RWPE1 (cell line): ENCODE measurements around the gene SRRM2.
A peak's percentile ranks its signal among the peaks of the same experiment; 100 is the strongest.

ENCODE experiments used
- CTCF ChIA-PET: fragments of 350-600 bp; sonication (Branson Sonifier 250); formaldehyde crosslinking; extraction: SDS; loops from one replicate; lab custom pipeline; 2021; lab: Yijun Ruan, JAX
- POLR2A ChIA-PET: fragments of 400-600 bp; formaldehyde crosslinking; extraction: SDS; loops from one replicate; lab custom pipeline; 2020; ENCODE audit warnings: antibody characterized with exemption; ENCODE audit not compliant: low non-redundant PET; lab: Yijun Ruan, JAX
- DNase-seq: peaks from one replicate; pipeline ENCODE4 v3.0.0; 2012; ENCODE audit warnings: low spot score
- H3K27ac ChIP-seq: fragments of 450-650 bp; 2 replicates; pipeline ENCODE4 v1.5.1; 2017
- TF ChIP-seq, protein P1 (sequence below): fragments of 450-650 bp; conservative IDR thresholded peaks from 2 replicates; pipeline ENCODE4 v1.5.1; 2017; ENCODE audit warnings: low read depth, mild to moderate bottlenecking

SRRM2 gene

DNA sequence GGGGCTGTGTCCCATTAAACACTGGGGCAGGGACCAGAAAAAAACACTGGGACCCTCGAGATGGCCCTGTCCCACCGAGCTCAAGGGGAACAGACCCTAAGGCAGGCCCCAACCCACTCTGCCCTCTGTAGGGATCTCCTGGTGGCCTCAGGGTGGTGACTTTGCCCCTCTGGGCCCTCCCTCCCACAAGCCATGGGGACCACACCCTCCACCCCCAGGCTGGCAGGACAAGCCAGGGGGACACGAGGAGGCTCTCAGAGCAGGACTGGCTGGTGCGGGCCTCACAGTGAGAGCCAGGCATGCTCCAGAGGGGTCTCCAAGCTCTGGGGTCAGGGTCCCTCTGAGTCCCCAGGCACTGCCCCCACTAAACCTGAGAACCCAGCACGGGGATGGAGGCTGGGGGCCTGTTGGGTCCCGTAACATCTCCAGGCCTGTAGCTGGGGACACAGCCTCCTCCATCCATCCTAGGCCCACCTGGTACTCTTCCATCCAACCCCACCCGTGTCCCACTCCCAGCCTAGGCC is 14.5 kb upstream of the SRRM2 start:
- DNase-seq: no peak
- ChIA-PET POLR2A (no interaction called here), CTCF (no interaction called here)
- TF ChIP-seq, protein P1, sequence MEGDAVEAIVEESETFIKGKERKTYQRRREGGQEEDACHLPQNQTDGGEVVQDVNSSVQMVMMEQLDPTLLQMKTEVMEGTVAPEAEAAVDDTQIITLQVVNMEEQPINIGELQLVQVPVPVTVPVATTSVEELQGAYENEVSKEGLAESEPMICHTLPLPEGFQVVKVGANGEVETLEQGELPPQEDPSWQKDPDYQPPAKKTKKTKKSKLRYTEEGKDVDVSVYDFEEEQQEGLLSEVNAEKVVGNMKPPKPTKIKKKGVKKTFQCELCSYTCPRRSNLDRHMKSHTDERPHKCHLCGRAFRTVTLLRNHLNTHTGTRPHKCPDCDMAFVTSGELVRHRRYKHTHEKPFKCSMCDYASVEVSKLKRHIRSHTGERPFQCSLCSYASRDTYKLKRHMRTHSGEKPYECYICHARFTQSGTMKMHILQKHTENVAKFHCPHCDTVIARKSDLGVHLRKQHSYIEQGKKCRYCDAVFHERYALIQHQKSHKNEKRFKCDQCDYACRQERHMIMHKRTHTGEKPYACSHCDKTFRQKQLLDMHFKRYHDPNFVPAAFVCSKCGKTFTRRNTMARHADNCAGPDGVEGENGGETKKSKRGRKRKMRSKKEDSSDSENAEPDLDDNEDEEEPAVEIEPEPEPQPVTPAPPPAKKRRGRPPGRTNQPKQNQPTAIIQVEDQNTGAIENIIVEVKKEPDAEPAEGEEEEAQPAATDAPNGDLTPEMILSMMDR: no peak
- no peak overlapping the region for H3K27ac ChIP-seq

DNA sequence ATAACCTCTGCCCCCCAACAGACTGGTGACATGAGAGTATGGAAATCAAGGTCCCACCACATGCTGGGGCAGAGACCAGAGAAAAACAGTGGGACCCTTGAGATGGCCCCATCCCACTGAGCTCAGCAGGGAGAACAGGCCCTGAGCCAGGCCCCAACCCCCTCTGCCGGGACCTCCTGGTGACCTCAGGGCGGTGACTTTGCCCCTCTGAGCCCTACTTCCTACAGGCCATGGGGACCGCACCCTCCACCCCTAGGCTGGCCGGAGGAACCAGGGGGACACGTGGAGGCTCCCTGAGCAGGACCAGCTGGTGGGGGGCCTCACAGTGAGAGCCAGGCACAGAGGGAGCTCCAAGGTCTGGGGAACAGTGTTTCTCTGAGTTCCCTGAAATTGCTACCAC is 13.8 kb upstream of the SRRM2 start:
- CTCF ChIA-PET: interaction anchor here (1.5 kb wide), 1 partner anchor 129 kb away, joined by 4 read pairs; no protein-coding TSS in a partner anchor
- POLR2A ChIA-PET: no interaction called here
- peak overlapping the region; percentile 42 for H3K27ac ChIP-seq
- no peak for DNase-seq
- TF ChIP-seq, protein P1: no peak

DNA sequence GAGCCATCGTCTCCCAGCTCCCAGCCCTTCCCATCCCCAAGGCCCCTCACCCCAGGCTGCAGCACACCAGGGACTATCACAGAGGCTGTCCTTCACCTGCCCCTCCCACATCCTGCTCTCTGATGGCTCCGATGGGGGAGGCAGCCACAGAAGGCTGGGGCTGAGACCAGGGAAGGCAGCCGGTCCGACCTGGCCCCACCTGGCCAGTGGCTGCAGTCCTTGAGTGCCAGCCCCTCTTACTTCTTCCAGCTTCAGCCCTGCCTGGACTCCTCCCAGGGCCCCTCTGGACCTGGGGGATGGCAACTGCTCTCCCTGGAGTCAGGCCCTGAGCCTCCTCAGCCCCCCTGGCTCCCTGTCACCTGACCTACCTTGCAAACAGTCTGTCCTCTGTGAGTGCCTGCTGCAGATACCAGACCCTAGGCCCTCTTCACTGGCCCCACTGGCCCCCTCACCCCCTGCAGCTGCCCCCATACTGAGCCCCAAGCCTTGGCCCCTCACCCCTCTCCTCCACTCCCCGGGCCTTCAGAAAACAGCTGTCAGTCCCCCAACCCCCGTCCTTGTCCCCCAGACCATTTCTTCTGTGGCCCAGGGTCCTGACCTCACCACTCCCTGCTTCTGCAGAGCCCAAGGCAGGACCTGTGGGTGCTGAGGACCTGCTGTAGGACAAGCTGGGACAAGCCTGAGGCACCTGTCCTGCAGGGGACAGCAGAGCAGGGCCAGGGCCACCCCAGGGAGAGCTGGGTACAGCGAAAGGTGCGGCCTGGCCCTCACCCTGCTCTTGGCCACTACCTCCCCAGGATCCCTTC is 12.6 kb upstream of the SRRM2 start:
- POLR2A ChIA-PET: no interaction called here
- TF ChIP-seq, protein P1: no peak
- peak overlapping the region; percentile 42 for H3K27ac ChIP-seq
- DNase-seq: no peak
- CTCF ChIA-PET: interaction anchor here (0.5 to 1.5 kb wide), 3 partner anchors 128 to 916 kb away, joined by 3 to 7 read pairs (median 4); no protein-coding TSS in a partner anchor

DNA sequence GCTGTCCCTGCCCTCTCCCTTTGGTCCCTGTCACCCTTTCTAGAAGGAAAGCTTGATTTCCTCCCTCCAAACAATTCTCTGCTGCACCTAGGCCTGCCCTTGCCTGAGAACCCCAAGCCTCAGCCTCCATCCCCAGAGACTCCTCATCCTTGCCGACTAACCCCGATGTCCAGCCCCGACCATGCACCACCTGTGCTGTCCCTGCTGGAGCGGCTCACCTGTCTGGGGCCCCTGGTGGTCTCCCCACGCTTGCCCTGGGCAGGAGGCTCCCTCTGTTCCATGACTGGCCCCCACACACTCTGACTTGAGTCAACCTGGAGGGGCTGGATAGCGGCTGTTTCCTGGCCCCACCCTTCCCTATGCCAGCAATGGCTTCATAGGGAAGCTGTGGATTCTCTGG is 12.0 kb upstream of the SRRM2 start:
- TF ChIP-seq, protein P1: no peak
- no peak overlapping the region for H3K27ac ChIP-seq
- DNase-seq: no peak
- CTCF ChIA-PET: interaction anchor here (0.6 to 0.7 kb wide), 2 partner anchors 222 to 750 kb away, joined by 3 read pairs; no protein-coding TSS in a partner anchor
- POLR2A ChIA-PET: no interaction called here

DNA sequence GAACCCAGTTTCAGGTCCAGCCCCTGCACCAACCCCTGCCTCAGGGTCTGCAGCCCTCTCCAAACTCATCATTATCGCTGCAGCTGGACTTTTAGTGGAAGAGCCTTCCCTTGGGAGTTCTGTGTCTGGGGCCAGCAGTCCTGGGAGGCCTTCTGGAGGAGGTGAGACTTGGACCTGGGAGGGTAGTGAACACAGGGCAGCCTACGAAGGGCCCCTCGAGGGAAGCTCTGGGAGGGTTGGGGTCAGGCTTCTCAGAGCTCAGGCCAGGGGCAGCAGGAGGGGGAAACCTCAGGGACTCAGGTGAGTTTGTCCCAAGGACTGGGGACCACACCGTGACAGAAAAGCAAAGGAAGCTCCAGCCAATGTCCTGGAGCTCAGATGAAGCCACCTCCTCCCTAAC is 11.3 kb upstream of the SRRM2 start:
- TF ChIP-seq, protein P1: no peak
- ChIA-PET POLR2A (interaction anchor here (0.6 kb wide), 1 partner anchor 127 kb away, joined by 8 read pairs; no protein-coding TSS in a partner anchor), CTCF (interaction anchor here (0.7 kb wide), 1 partner anchor 221 kb away, joined by 3 read pairs; no protein-coding TSS in a partner anchor)

DNA sequence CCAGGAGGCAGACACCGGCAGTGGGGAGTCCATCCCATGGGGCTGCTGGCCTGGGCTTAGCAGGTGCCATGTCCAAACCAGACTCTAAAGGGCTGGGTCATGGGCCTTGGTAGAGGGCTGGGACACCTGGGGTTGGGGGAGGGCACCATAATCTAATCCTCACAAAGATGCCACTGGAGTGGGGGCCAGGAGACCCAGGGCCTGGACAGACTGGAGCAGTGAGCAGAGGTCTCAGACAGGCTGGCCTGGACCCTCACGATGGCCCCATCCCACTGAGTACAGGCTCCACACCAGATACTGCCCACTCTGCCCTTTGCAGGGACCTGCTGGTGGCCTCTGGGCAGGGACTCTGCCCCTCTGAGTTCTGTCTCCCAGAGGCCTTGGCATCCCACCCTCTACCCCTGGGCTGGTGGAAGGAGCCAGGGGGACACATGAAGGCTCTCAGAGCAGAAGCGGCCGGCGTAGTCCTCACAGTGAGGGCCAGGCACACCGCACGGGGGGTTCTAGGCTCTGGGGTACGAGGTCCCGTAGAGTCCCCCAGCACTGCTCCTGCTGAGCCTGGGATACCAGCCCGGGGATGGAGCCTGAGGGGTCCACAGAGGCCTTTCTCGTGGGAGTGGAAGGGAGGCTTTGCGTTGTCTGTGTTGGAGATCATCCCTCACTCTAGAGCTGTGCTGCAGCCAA is 10.0 kb upstream of the SRRM2 start:
- no peak for DNase-seq
- no peak overlapping the region for H3K27ac ChIP-seq
- TF ChIP-seq, protein P1: no peak
- ChIA-PET POLR2A (interaction anchor here (0.6 kb wide), 1 partner anchor 1873 kb away, joined by 3 read pairs; no protein-coding TSS in a partner anchor), CTCF (no interaction called here)

More for the DNA sequence above, 11.3 kb upstream of the SRRM2 start:
- DNase-seq: no peak
- no peak overlapping the region for H3K27ac ChIP-seq
